ENCODE results near the gene SETD3. TPM values are rescaled to one million over a fixed set of nuclear protein-coding genes. Genes with fewer than 3 reads are reported as not detected.

Gene SETD3
- total RNA-seq, 2 donors from 2014 or later, result 34.6 to 39.4 TPM

DNA sequence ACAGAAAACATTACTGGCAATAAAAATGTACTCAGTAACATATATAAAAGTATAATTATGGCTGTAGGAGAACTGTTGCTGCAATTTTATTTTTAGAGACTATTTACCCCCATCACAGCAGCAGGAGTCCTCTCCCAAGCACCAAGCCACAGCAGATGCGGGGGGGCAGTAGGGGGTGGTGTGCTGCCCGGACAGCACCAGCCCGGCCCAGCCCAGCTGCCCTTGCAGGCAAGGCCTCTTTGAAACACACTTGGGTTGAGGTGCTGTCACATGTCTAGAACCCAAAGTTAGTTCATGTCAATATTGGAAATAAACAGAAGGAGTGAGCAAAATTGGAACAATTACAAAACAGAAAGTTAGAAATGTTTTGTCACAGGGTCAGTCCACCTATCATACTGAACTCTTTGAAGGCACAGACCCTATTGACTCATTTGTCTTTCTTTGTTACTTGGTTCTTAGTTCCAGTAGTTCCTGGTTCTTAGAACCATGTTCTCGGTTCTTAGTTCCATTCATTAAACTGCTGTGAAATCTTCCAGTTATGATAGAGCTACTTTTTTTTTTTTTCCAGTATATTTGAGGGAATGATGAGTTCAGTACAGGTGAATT lies 23.3 kb upstream of the SETD3 start:
- TF ChIP-seq, protein P1, sequence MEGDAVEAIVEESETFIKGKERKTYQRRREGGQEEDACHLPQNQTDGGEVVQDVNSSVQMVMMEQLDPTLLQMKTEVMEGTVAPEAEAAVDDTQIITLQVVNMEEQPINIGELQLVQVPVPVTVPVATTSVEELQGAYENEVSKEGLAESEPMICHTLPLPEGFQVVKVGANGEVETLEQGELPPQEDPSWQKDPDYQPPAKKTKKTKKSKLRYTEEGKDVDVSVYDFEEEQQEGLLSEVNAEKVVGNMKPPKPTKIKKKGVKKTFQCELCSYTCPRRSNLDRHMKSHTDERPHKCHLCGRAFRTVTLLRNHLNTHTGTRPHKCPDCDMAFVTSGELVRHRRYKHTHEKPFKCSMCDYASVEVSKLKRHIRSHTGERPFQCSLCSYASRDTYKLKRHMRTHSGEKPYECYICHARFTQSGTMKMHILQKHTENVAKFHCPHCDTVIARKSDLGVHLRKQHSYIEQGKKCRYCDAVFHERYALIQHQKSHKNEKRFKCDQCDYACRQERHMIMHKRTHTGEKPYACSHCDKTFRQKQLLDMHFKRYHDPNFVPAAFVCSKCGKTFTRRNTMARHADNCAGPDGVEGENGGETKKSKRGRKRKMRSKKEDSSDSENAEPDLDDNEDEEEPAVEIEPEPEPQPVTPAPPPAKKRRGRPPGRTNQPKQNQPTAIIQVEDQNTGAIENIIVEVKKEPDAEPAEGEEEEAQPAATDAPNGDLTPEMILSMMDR (IDR thresholded peaks at IDR 0.05), result no peak
- TF ChIP-seq POLR2A (IDR thresholded peaks at IDR 0.05), result no peak
- no peaks in the 10 kb centered on the region for H3K27me3 ChIP-seq
- DNase-seq (no peak), ATAC-seq (no peak)
- intact Hi-C loops (cut with DNase I), result no loop called here
- H3K9me3 ChIP-seq, result no peaks in the 10 kb centered on the region
- no peak overlapping the region for H3K4me3 ChIP-seq
- WGBS, 2 donors, result 65 to 81% methylated on average over 4 of the region's 4 CpGs
- peaks cover 11% of the 10 kb centered on the region for H3K4me1 ChIP-seq
- peaks cover 9 to 49% of the 10 kb centered on the region in 2 donors for H3K36me3 ChIP-seq (replicated peaks in 1 of 2; ENCODE audit: insufficient read depth in 1 of 2, low read depth in 2 of 2)
- no peak overlapping the region for H3K27ac ChIP-seq

DNA sequence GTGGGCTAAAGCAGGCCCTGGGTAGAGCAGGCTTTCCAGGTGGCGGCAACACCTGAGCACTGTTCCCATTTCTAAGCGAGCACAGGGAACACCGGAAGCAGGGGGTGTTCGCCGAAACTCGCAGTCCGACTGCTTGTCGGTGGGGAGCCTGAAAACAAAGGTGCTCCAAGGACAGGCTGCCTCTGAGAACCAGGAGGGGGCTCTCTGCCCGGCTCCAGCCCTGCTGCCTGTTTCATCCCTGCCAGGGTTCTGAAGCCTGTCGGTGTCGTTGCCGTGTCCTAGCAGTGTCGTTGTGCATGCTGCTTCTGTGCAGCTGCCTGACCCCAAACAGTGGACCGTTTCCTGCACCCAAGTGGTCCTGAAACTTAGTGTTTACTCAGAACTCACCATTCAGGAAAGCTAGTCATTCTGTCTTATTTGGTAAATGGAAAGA lies 22.3 kb upstream of the SETD3 start:
- intact Hi-C loops (cut with DNase I), result no loop called here
- ATAC-seq, result no peak
- DNase-seq, result no peak
- Histone ChIP-seq H3K27me3 (no peaks in the 10 kb centered on the region), H3K27ac (no peak overlapping the region), H3K36me3 (replicated peaks in 1 of 2; ENCODE audit: insufficient read depth in 1 of 2, low read depth in 2 of 2) (peaks cover 9 to 46% of the 10 kb centered on the region in 2 donors), H3K4me3 (no peak overlapping the region), H3K4me1 (peaks cover 1% of the 10 kb centered on the region), H3K9me3 (no peaks in the 10 kb centered on the region)
- no peak for TF ChIP-seq POLR2A (IDR thresholded peaks at IDR 0.05)
- WGBS, 2 donors, result 79 to 83% methylated on average over 5 to 14 of the region's 14 CpGs

DNA sequence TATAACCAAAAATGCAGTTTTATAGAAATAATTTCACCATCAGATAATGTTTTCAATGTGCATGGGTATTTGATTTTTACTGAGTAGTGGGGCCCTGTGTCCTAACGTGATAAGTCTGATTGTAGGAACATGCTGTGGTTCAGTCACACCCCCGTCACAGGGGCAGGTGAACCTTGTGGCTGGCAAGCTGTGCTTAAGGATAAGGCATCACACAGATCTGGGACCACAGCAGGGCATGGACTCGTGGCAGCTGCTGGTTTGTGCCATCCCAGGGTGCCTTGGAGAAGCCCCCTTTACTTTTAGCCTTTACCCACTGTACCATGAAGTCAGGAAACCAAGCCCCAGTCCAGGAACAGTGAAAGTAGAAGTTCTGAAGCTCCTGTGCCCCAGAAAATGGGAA lies 17.2 kb upstream of the SETD3 start:
- intact Hi-C loops (cut with DNase I), result no loop called here

DNA sequence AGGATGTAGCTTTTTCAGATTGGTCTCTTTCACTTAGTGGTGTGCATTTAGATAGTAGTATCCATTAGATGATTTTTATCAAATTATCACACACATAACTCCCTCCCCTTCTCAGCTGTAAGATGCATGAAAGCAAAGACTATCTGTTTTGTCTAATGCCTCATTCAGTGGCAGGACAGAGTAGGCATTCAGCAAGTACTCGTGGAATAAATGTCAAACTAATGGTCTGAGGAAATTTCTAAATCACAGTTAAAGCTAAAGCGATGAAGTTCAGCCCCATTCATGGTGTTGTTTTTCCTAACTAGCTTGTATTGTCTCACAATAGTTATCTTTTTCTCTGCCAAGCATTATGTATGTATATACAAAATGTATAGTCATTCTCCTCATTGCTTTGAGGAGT lies 16.7 kb upstream of the SETD3 start:
- no peak overlapping the region for H3K27ac ChIP-seq
- DNase-seq, result no peak
- no peak for ATAC-seq
- intact Hi-C loops (cut with DNase I), result no loop called here
- WGBS, 2 donors, result 88 to 90% methylated on average over 2 of the region's 2 CpGs
- H3K27me3 ChIP-seq, result no peaks in the 10 kb centered on the region
- TF ChIP-seq, protein P1 (IDR thresholded peaks at IDR 0.05), result no peak
- H3K4me3 ChIP-seq, result no peak overlapping the region
- H3K36me3 ChIP-seq (replicated peaks in 1 of 2; ENCODE audit: insufficient read depth in 1 of 2, low read depth in 2 of 2), result peaks cover 15 to 30% of the 10 kb centered on the region in 2 donors
- H3K9me3 ChIP-seq, result no peaks in the 10 kb centered on the region
- H3K4me1 ChIP-seq, result no peaks in the 10 kb centered on the region

More for the DNA sequence above, 17.2 kb upstream of the SETD3 start:
- no peak for ATAC-seq
- TF ChIP-seq, protein P1 (IDR thresholded peaks at IDR 0.05), result no peak
- no peak for TF ChIP-seq POLR2A (IDR thresholded peaks at IDR 0.05)
- Histone ChIP-seq H3K27ac (no peak overlapping the region), H3K4me1 (no peaks in the 10 kb centered on the region), H3K36me3 (replicated peaks in 1 of 2; ENCODE audit: insufficient read depth in 1 of 2, low read depth in 2 of 2) (peaks cover 19 to 35% of the 10 kb centered on the region in 2 donors), H3K9me3 (no peaks in the 10 kb centered on the region), H3K4me3 (no peak overlapping the region), H3K27me3 (no peaks in the 10 kb centered on the region)
- DNase-seq, result no peak
- WGBS, 2 donors, result 88 to 95% methylated on average over 3 of the region's 3 CpGs

DNA sequence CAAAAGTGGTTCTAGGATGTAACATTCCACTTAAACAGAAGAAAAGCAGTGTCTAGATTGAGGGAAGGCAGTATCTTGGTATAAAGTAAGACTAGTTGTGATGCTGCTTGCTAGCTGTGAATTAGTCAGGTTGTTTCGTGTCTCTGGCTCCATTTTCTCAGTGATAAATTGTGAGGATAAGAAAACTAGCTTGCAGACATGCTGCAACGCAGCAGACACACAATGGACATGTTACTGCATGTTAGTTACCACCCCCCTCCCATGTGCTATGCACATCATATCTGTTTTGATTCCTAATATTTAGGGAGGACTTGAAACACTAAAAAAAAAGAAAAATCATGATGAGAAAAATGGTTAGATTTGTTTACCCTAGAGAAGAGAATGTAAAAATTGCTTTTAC lies 3.4 kb upstream of the SETD3 start:
- no peak for DNase-seq
- no peaks in the 10 kb centered on the region for H3K36me3 ChIP-seq (replicated peaks in 1 of 2; ENCODE audit: insufficient read depth in 1 of 2, low read depth in 2 of 2)
- no peak overlapping the region for H3K27ac ChIP-seq
- no peaks in the 10 kb centered on the region for H3K9me3 ChIP-seq
- intact Hi-C loops (cut with DNase I), result no loop called here
- peaks cover 29% of the 10 kb centered on the region for H3K4me1 ChIP-seq
- ATAC-seq, result no peak
- H3K4me3 ChIP-seq, result no peak overlapping the region
- TF ChIP-seq, protein P1 (IDR thresholded peaks at IDR 0.05), result no peak
- no peak for TF ChIP-seq POLR2A (IDR thresholded peaks at IDR 0.05)
- H3K27me3 ChIP-seq, result no peaks in the 10 kb centered on the region
- 24 to 29% methylated on average over 2 of the region's 2 CpGs for WGBS, 2 donors
